ENCODE data around the gene PDK1.

PDK1 gene

DNA sequence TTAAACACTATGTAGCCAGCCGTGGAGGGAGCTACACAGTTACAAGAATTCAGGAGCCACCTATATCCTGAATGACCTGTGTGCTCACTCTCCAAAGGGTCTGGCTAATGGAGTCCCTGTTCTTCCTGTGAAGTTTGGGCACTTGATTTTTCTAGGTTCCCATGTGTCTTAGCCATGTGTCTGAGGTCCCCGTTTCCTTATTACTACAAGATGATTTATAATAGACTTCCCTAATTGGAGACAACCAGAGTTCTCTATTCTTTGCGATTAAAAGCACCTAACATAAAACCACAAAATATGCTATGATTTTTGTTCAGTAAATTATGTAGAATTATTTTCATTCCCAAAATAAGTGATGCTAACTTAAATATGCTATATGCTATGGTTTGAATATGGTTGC is 83.4 kb downstream of the PDK1 start:
- TF ChIP-seq POLR2AphosphoS5 (IDR thresholded peaks at IDR 0.05; ENCODE audit: low read depth, low read length) (no peak), SIN3A (IDR thresholded peaks at IDR 0.05; ENCODE audit: borderline replicate concordance, insufficient read depth, low read length) (no peak), TAF1 (IDR thresholded peaks at IDR 0.05; ENCODE audit: borderline replicate concordance, insufficient read depth, low read length) (no peak), FOXP2 (optimal IDR thresholded peaks at IDR 0.05; ENCODE audit: borderline replicate concordance, extremely low read depth, extremely low read length, insufficient read depth) (no peak)
- TF ChIP-seq, protein P1, sequence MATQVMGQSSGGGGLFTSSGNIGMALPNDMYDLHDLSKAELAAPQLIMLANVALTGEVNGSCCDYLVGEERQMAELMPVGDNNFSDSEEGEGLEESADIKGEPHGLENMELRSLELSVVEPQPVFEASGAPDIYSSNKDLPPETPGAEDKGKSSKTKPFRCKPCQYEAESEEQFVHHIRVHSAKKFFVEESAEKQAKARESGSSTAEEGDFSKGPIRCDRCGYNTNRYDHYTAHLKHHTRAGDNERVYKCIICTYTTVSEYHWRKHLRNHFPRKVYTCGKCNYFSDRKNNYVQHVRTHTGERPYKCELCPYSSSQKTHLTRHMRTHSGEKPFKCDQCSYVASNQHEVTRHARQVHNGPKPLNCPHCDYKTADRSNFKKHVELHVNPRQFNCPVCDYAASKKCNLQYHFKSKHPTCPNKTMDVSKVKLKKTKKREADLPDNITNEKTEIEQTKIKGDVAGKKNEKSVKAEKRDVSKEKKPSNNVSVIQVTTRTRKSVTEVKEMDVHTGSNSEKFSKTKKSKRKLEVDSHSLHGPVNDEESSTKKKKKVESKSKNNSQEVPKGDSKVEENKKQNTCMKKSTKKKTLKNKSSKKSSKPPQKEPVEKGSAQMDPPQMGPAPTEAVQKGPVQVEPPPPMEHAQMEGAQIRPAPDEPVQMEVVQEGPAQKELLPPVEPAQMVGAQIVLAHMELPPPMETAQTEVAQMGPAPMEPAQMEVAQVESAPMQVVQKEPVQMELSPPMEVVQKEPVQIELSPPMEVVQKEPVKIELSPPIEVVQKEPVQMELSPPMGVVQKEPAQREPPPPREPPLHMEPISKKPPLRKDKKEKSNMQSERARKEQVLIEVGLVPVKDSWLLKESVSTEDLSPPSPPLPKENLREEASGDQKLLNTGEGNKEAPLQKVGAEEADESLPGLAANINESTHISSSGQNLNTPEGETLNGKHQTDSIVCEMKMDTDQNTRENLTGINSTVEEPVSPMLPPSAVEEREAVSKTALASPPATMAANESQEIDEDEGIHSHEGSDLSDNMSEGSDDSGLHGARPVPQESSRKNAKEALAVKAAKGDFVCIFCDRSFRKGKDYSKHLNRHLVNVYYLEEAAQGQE (IDR thresholded peaks at IDR 0.05; ENCODE audit: insufficient read depth in 1 of 2, low read depth in 2 of 2, low read length in 2 of 2) = no peak

DNA sequence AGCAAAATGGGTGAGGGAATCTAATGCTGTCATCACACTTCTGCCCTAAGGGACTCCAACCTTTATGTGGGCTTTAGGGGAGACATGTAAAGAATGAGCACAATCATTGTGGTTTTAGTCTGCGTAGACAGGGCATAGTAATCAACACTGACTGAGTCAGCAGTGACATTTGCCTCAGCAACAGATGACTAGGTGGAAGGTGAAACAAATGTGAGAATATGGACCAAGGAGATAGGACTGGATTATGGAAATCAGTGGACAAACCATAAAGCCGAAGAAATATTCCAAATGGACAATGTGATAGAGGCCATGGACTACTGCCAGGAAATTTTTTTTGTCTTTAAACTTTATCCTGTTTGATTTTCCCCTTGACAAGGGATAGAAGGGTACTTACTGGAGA is 83.9 kb downstream of the PDK1 start:
- TF ChIP-seq FOXP2 (optimal IDR thresholded peaks at IDR 0.05; ENCODE audit: borderline replicate concordance, extremely low read depth, extremely low read length, insufficient read depth) (no peak), TAF1 (IDR thresholded peaks at IDR 0.05; ENCODE audit: borderline replicate concordance, insufficient read depth, low read length) (no peak), SIN3A (IDR thresholded peaks at IDR 0.05; ENCODE audit: borderline replicate concordance, insufficient read depth, low read length) (no peak), POLR2AphosphoS5 (IDR thresholded peaks at IDR 0.05; ENCODE audit: low read depth, low read length) (no peak)
- TF ChIP-seq, protein P1 (IDR thresholded peaks at IDR 0.05; ENCODE audit: insufficient read depth in 1 of 2, low read depth in 2 of 2, low read length in 2 of 2) = no peak

DNA sequence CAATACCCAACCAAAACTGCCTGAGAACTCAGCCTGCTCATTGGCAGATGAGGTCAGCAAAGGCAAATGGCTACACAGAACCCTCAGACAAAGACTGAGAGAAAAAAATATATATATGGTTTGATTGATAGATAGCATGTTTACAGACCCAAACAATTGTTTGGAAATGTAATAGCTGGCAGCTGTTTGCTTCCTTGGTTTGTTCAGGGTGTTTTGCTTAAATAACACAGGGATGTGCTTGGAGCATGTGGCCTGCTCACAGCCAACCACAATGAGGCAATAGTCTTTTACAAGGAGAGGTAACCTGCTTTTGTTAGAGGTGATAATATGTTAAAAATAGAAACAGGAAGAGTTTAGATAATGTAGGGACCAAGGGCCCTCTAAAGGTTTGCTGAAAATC is 84.5 kb downstream of the PDK1 start:
- TF ChIP-seq, protein P1 (IDR thresholded peaks at IDR 0.05; ENCODE audit: insufficient read depth in 1 of 2, low read depth in 2 of 2, low read length in 2 of 2) = no peak
- TF ChIP-seq TAF1 (IDR thresholded peaks at IDR 0.05; ENCODE audit: borderline replicate concordance, insufficient read depth, low read length) = no peak
- TF ChIP-seq FOXP2 (optimal IDR thresholded peaks at IDR 0.05; ENCODE audit: borderline replicate concordance, extremely low read depth, extremely low read length, insufficient read depth) = no peak
- no peak for TF ChIP-seq POLR2AphosphoS5 (IDR thresholded peaks at IDR 0.05; ENCODE audit: low read depth, low read length)
- no peak for TF ChIP-seq SIN3A (IDR thresholded peaks at IDR 0.05; ENCODE audit: borderline replicate concordance, insufficient read depth, low read length)

DNA sequence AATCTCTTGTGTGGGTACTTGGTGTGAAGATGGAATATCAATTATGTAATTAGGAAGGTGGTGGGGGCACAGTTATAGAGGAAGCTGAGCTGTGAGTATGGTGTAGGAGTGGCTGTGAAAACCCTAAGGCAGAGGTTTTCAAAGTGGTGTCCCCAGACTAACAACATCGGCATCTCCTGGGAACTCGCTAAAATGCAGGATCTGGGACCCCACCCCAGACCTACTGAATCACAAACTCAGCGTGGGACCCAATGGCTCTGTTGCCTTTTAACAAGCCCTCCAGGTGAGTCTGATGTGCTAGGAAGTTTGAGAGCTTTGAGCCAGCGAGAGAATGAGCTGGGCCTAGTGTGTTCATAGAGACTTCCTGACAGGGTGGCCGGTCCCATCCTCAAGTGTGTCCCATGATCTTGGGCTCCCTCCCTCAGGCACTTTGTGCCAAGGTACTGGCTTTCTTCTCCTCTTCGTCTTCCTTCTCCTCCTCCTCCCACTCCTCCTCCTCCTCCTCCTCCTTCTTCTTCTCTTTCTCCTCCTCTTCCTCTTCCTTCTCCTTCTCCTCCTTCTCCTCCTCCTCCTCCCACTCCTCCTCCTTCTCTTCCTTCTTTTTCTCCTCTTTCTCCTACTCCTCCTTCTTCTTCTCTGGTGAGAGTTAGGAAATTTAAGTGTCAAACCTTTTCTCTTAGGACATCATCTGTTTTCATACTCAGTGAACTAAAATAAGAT is 86.6 kb downstream of the PDK1 start:
- TF ChIP-seq POLR2AphosphoS5 (IDR thresholded peaks at IDR 0.05; ENCODE audit: low read depth, low read length) (no peak), TAF1 (IDR thresholded peaks at IDR 0.05; ENCODE audit: borderline replicate concordance, insufficient read depth, low read length) (no peak), SIN3A (IDR thresholded peaks at IDR 0.05; ENCODE audit: borderline replicate concordance, insufficient read depth, low read length) (no peak), FOXP2 (optimal IDR thresholded peaks at IDR 0.05; ENCODE audit: borderline replicate concordance, extremely low read depth, extremely low read length, insufficient read depth) (no peak)
- TF ChIP-seq, protein P1 (IDR thresholded peaks at IDR 0.05; ENCODE audit: insufficient read depth in 1 of 2, low read depth in 2 of 2, low read length in 2 of 2) = no peak

Data from PFSK-1 (cell line).